Thyroid gland (tissue), 4 donors: Measurements from ENCODE around the gene POR. TPM values are rescaled to one million over a fixed set of nuclear protein-coding genes. Genes with fewer than 3 reads are reported as not detected.
A peak's percentile ranks its signal among the peaks of the same experiment; 100 is the strongest.

Experiments
- DNase-seq, 2 donors: peaks; one replicate each; pipeline ENCODE4 v3.0.0-alpha.2; 2019
- H3K27ac ChIP-seq, 3 donors: fragments of 200-600 bp; sonication (generic); 1 replicate in 2 of 3; 2 replicates in 1 of 3; pipeline ENCODE4 v1.5.1; 2016 to 2019; ENCODE audit warnings: mild to moderate bottlenecking in 1 of 3, moderate library complexity in 1 of 3
- H3K27me3 ChIP-seq: fragments of 200-600 bp; sonication (generic); one replicate; pipeline ENCODE4 v1.5.1; 2019
- H3K36me3 ChIP-seq, 2 donors: fragments of 200-600 bp; sonication (generic); one replicate each; pipeline ENCODE4 v1.5.1; 2016 to 2019
- H3K4me1 ChIP-seq, 2 donors: fragments of 200-600 bp; sonication (generic); one replicate each; pipeline ENCODE4 v1.5.1; 2017 to 2019
- H3K4me3 ChIP-seq, 3 donors: fragments of 200-600 bp; sonication (generic); replicated peaks in 1 of 3; 1 replicate in 2 of 3; 2 replicates in 1 of 3; pipeline ENCODE4 v1.5.1; 2016; ENCODE audit warnings: mild to moderate bottlenecking in 1 of 3
- H3K9me3 ChIP-seq: fragments of 200-600 bp; sonication (generic); one replicate; pipeline ENCODE4 v1.5.1; 2017
- CTCF ChIP-seq, 6 experiments: fragments of 200-600 bp in 3 of 6; fragments of 450-650 bp in 3 of 6; sonication (generic) in 3 of 6; IDR thresholded peaks; one replicate each; pipeline ENCODE4 v1.5.1; 2016 to 2019; ENCODE audit warnings: antibody characterized with exemption in 6 of 6, mild to moderate bottlenecking in 2 of 6, inconsistent platforms in 1 of 6, moderate library complexity in 1 of 6
- POLR2A ChIP-seq, 2 donors: fragments of 450-650 bp; IDR thresholded peaks; one replicate each; pipeline ENCODE4 v1.6.1; 2017; ENCODE audit warnings: antibody characterized with exemption in 2 of 2, mild to moderate bottlenecking in 2 of 2, moderate library complexity in 1 of 2
- WGBS, 2 donors: methylation state at CpG; one replicate each; pipeline ENCODE4 v1.1.5; 2017; 5-methylcytosine and 5-hydroxymethylcytosine counted together
- intact Hi-C: fragments of 100-400 bp; cut with DNase I; formaldehyde crosslinking; loops from one replicate; pipeline ENCODE4 v1.15.1; 2023
- total RNA-seq, 4 donors: library from RNA; depleted of rRNA; stranded (reverse); fragments of >200 nt; gene quantifications; one replicate each; pipeline ENCODE4 v1.2.3, GENCODE V29; 2016

Gene POR
- total RNA-seq, 4 donors from 2014 or later: 141 to 341 (median 285) TPM

DNA sequence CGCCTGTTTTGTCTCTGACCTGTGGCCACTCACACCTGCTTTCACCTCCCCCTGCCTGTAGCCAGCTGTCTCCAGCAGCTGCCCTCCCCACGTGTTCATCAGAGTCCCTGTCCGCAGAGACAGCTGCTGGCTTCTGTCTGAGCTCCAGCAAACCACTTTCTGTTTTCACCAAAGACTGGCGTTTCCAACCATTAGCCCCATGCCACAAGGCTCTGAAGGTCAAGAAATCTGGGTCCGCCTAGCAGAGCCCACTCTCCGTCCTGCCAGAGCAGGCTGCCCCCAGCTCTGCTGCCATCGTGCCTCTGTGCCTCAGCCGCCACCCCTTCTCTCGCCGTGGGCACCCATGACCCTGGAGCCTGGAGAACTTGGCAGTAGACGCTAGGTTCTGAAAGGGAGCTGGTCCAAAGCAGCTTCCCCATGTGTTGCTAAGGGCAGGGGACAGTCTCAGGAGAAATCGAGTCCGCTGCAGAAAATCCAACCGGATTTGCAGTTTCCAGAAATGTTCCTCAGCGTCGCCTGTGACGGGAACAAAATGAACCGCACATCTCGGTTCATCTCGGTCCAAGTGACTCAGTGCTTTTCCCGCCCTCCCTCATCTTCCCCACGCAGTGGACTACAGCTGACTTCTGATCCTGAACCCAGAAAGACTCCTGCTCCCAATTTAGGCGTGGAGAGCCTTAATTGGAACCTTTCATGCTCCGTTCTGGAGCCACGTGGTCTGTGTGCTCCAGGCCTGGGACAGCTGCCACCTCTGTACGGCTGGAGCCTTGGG is 51.4 kb downstream of the POR start:
- H3K4me3 ChIP-seq: no peak overlapping the region
- H3K4me1 ChIP-seq: peaks cover 14 to 75% of the 10 kb centered on the region in 2 donors
- peak overlapping the region; percentile 6 to 71 (median 56) for H3K27ac ChIP-seq
- peak in 1 of 2 donors; percentile 21 for DNase-seq
- TF ChIP-seq CTCF (IDR thresholded peaks at IDR 0.05) (no peak), POLR2A (IDR thresholded peaks at IDR 0.05) (no peak)
- H3K27me3 ChIP-seq: no peaks in the 10 kb centered on the region
- intact Hi-C loops: no loop called here
- H3K36me3 ChIP-seq: peaks cover 0 to 11% of the 10 kb centered on the region in 2 donors
- H3K9me3 ChIP-seq: no peaks in the 10 kb centered on the region
- WGBS, 2 donors: 76 to 80% methylated on average over 22 to 26 of the region's 26 CpGs

- peaks cover 14 to 68% of the 10 kb centered on the region in 2 donors for H3K4me1 ChIP-seq
- intact Hi-C loops: no loop called here
- peaks cover 0 to 11% of the 10 kb centered on the region in 2 donors for H3K36me3 ChIP-seq
- no peak for DNase-seq
- TF ChIP-seq POLR2A (IDR thresholded peaks at IDR 0.05): no peak
- TF ChIP-seq CTCF (IDR thresholded peaks at IDR 0.05): no peak
- no peak overlapping the region for H3K4me3 ChIP-seq
- H3K9me3 ChIP-seq: no peaks in the 10 kb centered on the region
- H3K27me3 ChIP-seq: no peaks in the 10 kb centered on the region
- H3K27ac ChIP-seq: peak overlapping the region in 2 of 3 donors; percentile 56 to 71
- 84 to 99% methylated on average over 6 to 9 of the region's 11 CpGs for WGBS, 2 donors
These were observed 52.1 kb downstream of the POR start for GRCh38 chr7:75967055-75967454.

DNA sequence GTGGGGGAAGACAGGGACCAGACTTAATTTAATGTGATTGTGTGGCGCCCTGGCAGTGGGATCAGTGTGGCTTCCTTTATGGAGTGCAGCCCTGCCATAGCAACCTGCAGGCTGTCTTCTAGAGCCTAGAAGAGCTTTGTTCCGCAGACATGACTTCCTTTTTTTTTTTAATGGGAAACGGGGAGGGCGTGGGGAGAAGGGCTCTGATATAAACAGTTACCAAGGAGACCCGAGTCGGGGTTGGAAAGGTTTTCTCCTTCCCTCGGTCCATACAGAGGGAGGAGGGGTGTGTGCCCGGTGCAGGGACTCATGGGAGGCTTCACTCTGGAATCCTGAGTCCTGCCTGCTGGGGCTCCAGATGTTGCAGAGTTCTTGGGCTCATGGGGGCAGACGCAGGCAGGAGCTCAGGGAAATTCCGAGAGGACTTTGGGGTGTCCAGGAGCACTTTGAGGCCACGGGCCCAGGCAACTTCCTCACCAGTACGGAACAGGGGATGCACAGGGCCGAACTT is 52.6 kb downstream of the POR start:
- peaks cover 14 to 66% of the 10 kb centered on the region in 2 donors for H3K4me1 ChIP-seq
- intact Hi-C loops: no loop called here
- H3K36me3 ChIP-seq: peaks cover 4 to 14% of the 10 kb centered on the region in 2 donors
- no peaks in the 10 kb centered on the region for H3K9me3 ChIP-seq
- no peak for DNase-seq
- TF ChIP-seq POLR2A (IDR thresholded peaks at IDR 0.05): no peak
- no peak for TF ChIP-seq CTCF (IDR thresholded peaks at IDR 0.05)
- no peak overlapping the region for H3K4me3 ChIP-seq
- 49 to 50% methylated on average over 10 to 13 of the region's 13 CpGs for WGBS, 2 donors
- H3K27me3 ChIP-seq: no peaks in the 10 kb centered on the region
- peak overlapping the region in 2 of 3 donors; percentile 56 to 71 for H3K27ac ChIP-seq

DNA sequence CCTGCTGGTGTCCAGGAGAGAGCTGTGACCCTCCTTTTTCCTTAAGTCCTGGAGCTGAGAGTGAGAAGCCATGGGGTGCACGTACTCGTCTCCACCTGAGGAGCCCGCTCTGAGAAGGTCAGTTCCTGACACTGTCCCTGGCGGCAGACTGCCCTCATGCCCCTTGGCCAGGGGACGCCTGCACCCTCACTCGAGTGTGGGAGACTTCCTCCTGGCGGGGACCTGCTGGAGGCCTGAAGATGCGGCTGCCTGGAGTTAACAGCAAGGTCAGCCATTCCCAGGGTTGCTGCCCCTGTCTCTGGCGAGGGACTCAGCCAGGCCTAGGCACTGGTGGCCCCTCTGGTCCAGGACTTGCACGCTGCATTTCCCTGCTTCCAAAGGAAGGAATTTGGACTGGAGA is 53.1 kb downstream of the POR start:
- H3K9me3 ChIP-seq: no peaks in the 10 kb centered on the region
- WGBS, 2 donors: 67 to 80% methylated on average over 1 to 3 of the region's 10 CpGs
- H3K27me3 ChIP-seq: no peaks in the 10 kb centered on the region
- no peak overlapping the region for H3K4me3 ChIP-seq
- peaks cover 6 to 17% of the 10 kb centered on the region in 2 donors for H3K36me3 ChIP-seq
- peak overlapping the region in 2 of 3 donors; percentile 56 to 71 for H3K27ac ChIP-seq
- H3K4me1 ChIP-seq: peaks cover 14 to 63% of the 10 kb centered on the region in 2 donors
- DNase-seq: no peak
- TF ChIP-seq CTCF (IDR thresholded peaks at IDR 0.05) (no peak), POLR2A (IDR thresholded peaks at IDR 0.05) (no peak)
- intact Hi-C loops: no loop called here

DNA sequence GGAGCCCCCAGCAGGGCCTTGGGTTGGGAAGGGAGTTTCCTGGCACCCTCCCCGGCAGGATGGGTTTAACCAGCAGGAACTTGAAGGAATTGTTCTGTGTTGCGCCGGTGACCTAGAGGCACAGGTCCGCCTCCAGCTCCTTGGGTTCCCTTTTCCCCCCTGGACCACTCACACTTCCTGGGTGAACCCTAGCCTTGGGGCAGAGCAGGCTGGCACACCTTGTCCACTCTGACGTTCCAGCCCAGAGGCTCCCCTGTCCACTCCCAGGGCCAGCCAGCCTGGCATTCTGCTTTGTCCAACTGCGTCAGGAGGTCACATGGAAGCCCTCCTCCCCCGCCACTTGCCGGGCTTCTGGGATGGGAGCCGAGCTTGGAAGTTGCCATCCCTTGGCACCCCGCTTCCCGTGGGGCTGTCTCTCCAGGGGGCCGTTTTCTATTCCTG is 53.6 kb downstream of the POR start:
- H3K27me3 ChIP-seq: no peaks in the 10 kb centered on the region
- intact Hi-C loops: no loop called here
- 79 to 88% methylated on average over 12 of the region's 12 CpGs for WGBS, 2 donors
- peaks cover 9 to 20% of the 10 kb centered on the region in 2 donors for H3K36me3 ChIP-seq
- H3K4me3 ChIP-seq: no peak overlapping the region
- TF ChIP-seq POLR2A (IDR thresholded peaks at IDR 0.05): no peak
- TF ChIP-seq CTCF (IDR thresholded peaks at IDR 0.05): no peak
- H3K4me1 ChIP-seq: peaks cover 14 to 58% of the 10 kb centered on the region in 2 donors
- no peaks in the 10 kb centered on the region for H3K9me3 ChIP-seq
- peak overlapping the region in 2 of 3 donors; percentile 56 to 71 for H3K27ac ChIP-seq
- peak; percentile 44 for DNase-seq
